ENCODE measurements around the gene TMEM178A. TPM values are rescaled to one million over a fixed set of nuclear protein-coding genes. Genes with fewer than 3 reads are reported as not detected.
A peak's percentile ranks its signal among the peaks of the same experiment; 100 is the strongest.

The TMEM178A gene
- total RNA-seq, 1 experiment from 2014 or later, result 0.14 TPM

GRCh38 chr2:39660612-39661236, 5.0 kb upstream of the TMEM178A start:
- Histone ChIP-seq H3K9me3 (replicated peaks) (no peaks in the 10 kb centered on the region), H3K36me3 (no peaks in the 10 kb centered on the region), H3K27me3 (no peaks in the 10 kb centered on the region), H3K4me3 (no peak overlapping the region), H3K27ac (peak overlapping the region; percentile 5), H3K4me1 (peaks cover 20% of the 10 kb centered on the region)
- peak; percentile 30 to 71 for DNase-seq

GRCh38 chr2:39661826-39662225, 3.9 kb upstream of the TMEM178A start:
- Histone ChIP-seq H3K9me3 (replicated peaks) (no peaks in the 10 kb centered on the region), H3K27me3 (no peaks in the 10 kb centered on the region), H3K4me3 (no peak overlapping the region), H3K4me1 (peaks cover 20% of the 10 kb centered on the region), H3K27ac (no peak overlapping the region), H3K36me3 (no peaks in the 10 kb centered on the region)
- no peak for DNase-seq

- H3K27ac ChIP-seq, result no peak overlapping the region
- H3K27me3 ChIP-seq, result no peaks in the 10 kb centered on the region
- peaks cover 20% of the 10 kb centered on the region for H3K4me1 ChIP-seq
- DNase-seq, result no peak
- no peak overlapping the region for H3K4me3 ChIP-seq
- H3K9me3 ChIP-seq (replicated peaks), result 0 out of 2 replicates have a peak, but pooled peaks cover 2% of the 10 kb centered on the region
- H3K36me3 ChIP-seq, result no peaks in the 10 kb centered on the region
Observed at GRCh38 chr2:39663187-39663930, 2.4 kb upstream of the TMEM178A start.

GRCh38 chr2:39664232-39664887, 1.4 kb upstream of the TMEM178A start:
- H3K4me3 ChIP-seq, result no peak overlapping the region
- H3K36me3 ChIP-seq, result no peaks in the 10 kb centered on the region
- H3K27ac ChIP-seq, result no peak overlapping the region
- 0 out of 2 replicates have a peak, but pooled peaks cover 2% of the 10 kb centered on the region for H3K9me3 ChIP-seq (replicated peaks)
- DNase-seq, result no peak
- H3K27me3 ChIP-seq, result no peaks in the 10 kb centered on the region
- peaks cover 20% of the 10 kb centered on the region for H3K4me1 ChIP-seq

GRCh38 chr2:39664888-39665591, 677 bp upstream of the TMEM178A start:
- H3K27me3 ChIP-seq, result no peaks in the 10 kb centered on the region
- H3K4me3 ChIP-seq, result no peak overlapping the region
- H3K4me1 ChIP-seq, result peaks cover 17% of the 10 kb centered on the region
- no peak for DNase-seq
- 0 out of 2 replicates have a peak, but pooled peaks cover 2% of the 10 kb centered on the region for H3K9me3 ChIP-seq (replicated peaks)
- H3K36me3 ChIP-seq, result no peaks in the 10 kb centered on the region
- H3K27ac ChIP-seq, result no peak overlapping the region

- Histone ChIP-seq H3K36me3 (no peaks in the 10 kb centered on the region), H3K27me3 (no peaks in the 10 kb centered on the region), H3K9me3 (replicated peaks) (0 out of 2 replicates have a peak, but pooled peaks cover 2% of the 10 kb centered on the region), H3K27ac (no peak overlapping the region), H3K4me1 (peaks cover 1% of the 10 kb centered on the region), H3K4me3 (peak overlapping the region; percentile 51)
- no peak for DNase-seq
Observed at GRCh38 chr2:39666491-39667101, 879 bp downstream of the TMEM178A start.

- H3K4me1 ChIP-seq, result no peaks in the 10 kb centered on the region
- no peaks in the 10 kb centered on the region for H3K27me3 ChIP-seq
- no peak for DNase-seq
- no peak overlapping the region for H3K4me3 ChIP-seq
- no peaks in the 10 kb centered on the region for H3K36me3 ChIP-seq
- H3K27ac ChIP-seq, result no peak overlapping the region
- H3K9me3 ChIP-seq (replicated peaks), result 0 out of 2 replicates have a peak, but pooled peaks cover 2% of the 10 kb centered on the region
Observed at GRCh38 chr2:39667104-39667885, 1.6 kb downstream of the TMEM178A start.

GRCh38 chr2:39667886-39668276, 2.2 kb downstream of the TMEM178A start:
- no peaks in the 10 kb centered on the region for H3K36me3 ChIP-seq
- 0 out of 2 replicates have a peak, but pooled peaks cover 2% of the 10 kb centered on the region for H3K9me3 ChIP-seq (replicated peaks)
- no peaks in the 10 kb centered on the region for H3K27me3 ChIP-seq
- no peak overlapping the region for H3K27ac ChIP-seq
- no peak for DNase-seq
- H3K4me3 ChIP-seq, result no peak overlapping the region
- H3K4me1 ChIP-seq, result no peaks in the 10 kb centered on the region

GRCh38 chr2:39668576-39669080, 2.9 kb downstream of the TMEM178A start:
- no peak for DNase-seq
- no peaks in the 10 kb centered on the region for H3K4me1 ChIP-seq
- H3K4me3 ChIP-seq, result no peak overlapping the region
- H3K36me3 ChIP-seq, result no peaks in the 10 kb centered on the region
- 0 out of 2 replicates have a peak, but pooled peaks cover 2% of the 10 kb centered on the region for H3K9me3 ChIP-seq (replicated peaks)
- H3K27ac ChIP-seq, result no peak overlapping the region
- H3K27me3 ChIP-seq, result no peaks in the 10 kb centered on the region

- no peak overlapping the region for H3K27ac ChIP-seq
- H3K9me3 ChIP-seq (replicated peaks), result 0 out of 2 replicates have a peak, but pooled peaks cover 2% of the 10 kb centered on the region
- no peak overlapping the region for H3K4me3 ChIP-seq
- H3K27me3 ChIP-seq, result no peaks in the 10 kb centered on the region
- H3K4me1 ChIP-seq, result no peaks in the 10 kb centered on the region
- H3K36me3 ChIP-seq, result no peaks in the 10 kb centered on the region
- DNase-seq, result no peak
Observed at GRCh38 chr2:39671604-39672003, 5.9 kb downstream of the TMEM178A start.

- Histone ChIP-seq H3K27me3 (no peaks in the 10 kb centered on the region), H3K4me1 (no peaks in the 10 kb centered on the region), H3K36me3 (no peaks in the 10 kb centered on the region), H3K9me3 (replicated peaks) (peaks cover under 1% of the 10 kb centered on the region), H3K4me3 (no peak overlapping the region), H3K27ac (no peak overlapping the region)
- DNase-seq, result no peak
Observed at GRCh38 chr2:39673018-39673417, 7.3 kb downstream of the TMEM178A start.

- H3K27me3 ChIP-seq, result no peaks in the 10 kb centered on the region
- H3K4me3 ChIP-seq, result no peak overlapping the region
- peaks cover 5% of the 10 kb centered on the region for H3K9me3 ChIP-seq (replicated peaks)
- no peak for DNase-seq
- no peaks in the 10 kb centered on the region for H3K4me1 ChIP-seq
- H3K36me3 ChIP-seq, result no peaks in the 10 kb centered on the region
- H3K27ac ChIP-seq, result no peak overlapping the region
Observed at GRCh38 chr2:39676342-39676741, 10.6 kb downstream of the TMEM178A start.

GRCh38 chr2:39678170-39678569, 12.5 kb downstream of the TMEM178A start:
- H3K27me3 ChIP-seq, result no peaks in the 10 kb centered on the region
- H3K4me1 ChIP-seq, result no peaks in the 10 kb centered on the region
- no peak overlapping the region for H3K27ac ChIP-seq

More at GRCh38 chr2:39678170-39678569, 12.5 kb downstream of the TMEM178A start:
- H3K36me3 ChIP-seq, result no peaks in the 10 kb centered on the region
- no peak overlapping the region for H3K4me3 ChIP-seq
- peaks cover 5% of the 10 kb centered on the region for H3K9me3 ChIP-seq (replicated peaks)
- DNase-seq, result no peak

Data from SJCRH30 (cell line).